ENCODE measurements around the gene PPT2.

DNA sequence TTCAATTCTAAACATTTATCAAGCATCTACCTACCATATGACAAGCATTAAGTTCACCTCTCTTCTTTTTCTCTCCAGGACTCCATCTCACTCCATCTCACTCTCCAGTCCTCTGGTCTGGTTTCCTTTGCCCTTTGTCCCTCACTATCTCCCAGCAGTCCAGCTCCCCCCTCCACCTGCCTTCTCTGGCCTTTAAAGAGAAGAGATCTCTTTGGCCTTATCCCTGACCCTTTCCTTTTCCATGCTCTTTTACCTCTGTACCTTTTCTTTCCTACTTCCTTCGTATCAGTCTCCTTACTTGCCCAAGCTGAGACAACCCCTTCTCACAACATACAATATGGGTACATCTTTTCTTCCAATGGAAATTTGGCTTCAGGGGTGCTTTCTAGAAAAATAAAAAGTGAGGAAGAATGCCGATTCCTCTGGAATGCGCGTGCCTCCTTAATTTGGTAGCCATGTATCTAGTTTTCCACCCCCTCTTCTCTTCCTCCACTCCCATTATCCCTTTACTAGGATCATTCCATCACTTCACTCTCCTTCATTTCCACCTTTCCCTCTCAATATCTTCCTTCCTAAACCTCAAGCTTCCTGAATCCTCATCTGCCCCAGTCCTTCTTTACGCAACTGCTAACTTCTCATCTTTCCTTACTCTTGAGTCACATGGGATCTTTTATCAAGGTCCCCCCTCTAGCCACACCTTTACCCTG is 22.7 kb downstream of the PPT2 start:
- TF ChIP-seq CTCF (IDR thresholded peaks at IDR 0.05) = no peak
- no peak for TF ChIP-seq EP300 (IDR thresholded peaks at IDR 0.05)

Data from suprapubic skin (tissue), 3 donors.